DND-41 (cell line): ENCODE data around the gene TTYH2.

Source experiments
- ATAC-seq: fragments of 200-7000 bp; cut with Tn5 transposase; 3 replicates; pipeline ENCODE4 v1.9.1; 2021; ENCODE audit warnings: low read depth; ENCODE audit not compliant: insufficient read depth
- DNase-seq: peaks from one replicate; pipeline ENCODE4 v3.0.0-alpha.2; 2020
- H2AFZ ChIP-seq: 2 replicates; pipeline ENCODE4 v1.6.0; 2012; ENCODE audit warnings: low read depth, low read length
- H3K27ac ChIP-seq: 2 replicates; pipeline ENCODE4 v1.5.1; 2012; ENCODE audit warnings: low read length, inconsistent platforms
- H3K27me3 ChIP-seq: fragments of 200-600 bp; sonication (generic); 2 replicates; pipeline ENCODE4 v1.6.0; 2012; ENCODE audit warnings: low read length, mild to moderate bottlenecking, inconsistent platforms; ENCODE audit not compliant: insufficient read depth, poor library complexity
- H3K36me3 ChIP-seq: 2 replicates; pipeline ENCODE4 v1.5.1; 2012; ENCODE audit warnings: low read length, inconsistent platforms; ENCODE audit not compliant: insufficient read depth
- H3K4me1 ChIP-seq: 2 replicates; pipeline ENCODE4 v1.5.1; 2012; ENCODE audit warnings: mild to moderate bottlenecking, low read length; ENCODE audit not compliant: insufficient read depth
- H3K4me2 ChIP-seq: 2 replicates; pipeline ENCODE4 v1.6.0; 2012; ENCODE audit warnings: mild to moderate bottlenecking, moderate library complexity, low read length, inconsistent platforms; ENCODE audit not compliant: insufficient read depth
- H3K4me3 ChIP-seq, 2 experiments: fragments of 200-600 bp in 1 of 2; shearing (Covaris generic) in 1 of 2; 2 replicates each; pipeline ENCODE4 v1.5.1; 2012 to 2016; ENCODE audit warnings: inconsistent platforms in 2 of 2, low read length in 2 of 2, mild to moderate bottlenecking in 2 of 2, low read depth in 1 of 2, moderate library complexity in 1 of 2
- H3K79me2 ChIP-seq: 2 replicates; pipeline ENCODE4 v1.6.0; 2012; ENCODE audit warnings: low read length, inconsistent platforms; ENCODE audit not compliant: insufficient read depth
- H3K9ac ChIP-seq: 2 replicates; pipeline ENCODE4 v1.6.0; 2012; ENCODE audit warnings: low read depth, mild to moderate bottlenecking, inconsistent platforms, low read length, moderate library complexity
- H3K9me3 ChIP-seq: 2 replicates; pipeline ENCODE4 v1.5.1; 2012; ENCODE audit warnings: low read length, moderate library complexity, mild to moderate bottlenecking, inconsistent platforms; ENCODE audit not compliant: insufficient read depth, severe bottlenecking
- H4K20me1 ChIP-seq: 2 replicates; pipeline ENCODE4 v1.6.0; 2012; ENCODE audit warnings: low read length; ENCODE audit not compliant: insufficient read depth
- CTCF ChIP-seq: IDR thresholded peaks from 2 replicates; pipeline ENCODE4 v1.5.1; 2012; ENCODE audit warnings: borderline replicate concordance, low read length, moderate library complexity, mild to moderate bottlenecking; ENCODE audit not compliant: poor library complexity, severe bottlenecking; ENCODE audit errors: extremely low read depth
- EZH2 ChIP-seq: IDR thresholded peaks from 3 replicates; pipeline ENCODE4 v1.6.1; 2012; ENCODE audit warnings: borderline replicate concordance, low read depth, mild to moderate bottlenecking, moderate library complexity, low read length, inconsistent platforms; ENCODE audit not compliant: severe bottlenecking

TTYH2 gene

DNA sequence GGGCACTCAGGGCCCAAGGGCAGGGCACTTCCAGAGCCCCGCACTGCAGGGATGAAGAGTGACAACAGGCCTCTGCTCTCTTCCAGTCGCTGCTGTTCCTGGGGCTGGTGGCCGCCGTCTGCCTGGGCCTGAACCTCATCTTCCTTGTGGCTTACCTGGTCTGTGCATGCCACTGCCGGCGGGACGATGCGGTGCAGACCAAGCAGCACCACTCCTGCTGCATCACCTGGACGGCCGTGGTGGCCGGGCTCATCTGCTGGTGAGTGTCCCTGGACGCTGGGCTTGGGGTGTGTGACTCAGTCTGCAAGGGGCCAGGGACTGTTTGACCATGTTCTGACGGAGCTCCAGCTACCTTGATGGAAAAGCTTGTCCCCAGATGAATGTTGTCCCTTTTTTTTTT is 9.0 kb downstream of the TTYH2 start:
- no peak for ATAC-seq
- DNase-seq, result no peak

GRCh38 chr17:74223901-74224300 is 10.5 kb downstream of the TTYH2 start:
- no peak for ATAC-seq

More for the DNA sequence above, 9.0 kb downstream of the TTYH2 start:
- peaks cover 3% of the 10 kb centered on the region; the same call in 1 of the 2 replicates for H4K20me1 ChIP-seq
- no peak overlapping the region for H3K9ac ChIP-seq
- H3K27ac ChIP-seq, result no peak overlapping the region
- no peaks in the 10 kb centered on the region for H3K79me2 ChIP-seq
- no peaks in the 10 kb centered on the region for H3K4me1 ChIP-seq
- H3K27me3 ChIP-seq, result no peaks in the 10 kb centered on the region
- no peak for TF ChIP-seq CTCF
- no peak for TF ChIP-seq EZH2
- H3K4me2 ChIP-seq, result no peak overlapping the region
- no peak overlapping the region for H3K4me3 ChIP-seq
- no peaks in the 10 kb centered on the region for H3K36me3 ChIP-seq
- no peak overlapping the region for H2AFZ ChIP-seq
- no peaks in the 10 kb centered on the region for H3K9me3 ChIP-seq

DNA sequence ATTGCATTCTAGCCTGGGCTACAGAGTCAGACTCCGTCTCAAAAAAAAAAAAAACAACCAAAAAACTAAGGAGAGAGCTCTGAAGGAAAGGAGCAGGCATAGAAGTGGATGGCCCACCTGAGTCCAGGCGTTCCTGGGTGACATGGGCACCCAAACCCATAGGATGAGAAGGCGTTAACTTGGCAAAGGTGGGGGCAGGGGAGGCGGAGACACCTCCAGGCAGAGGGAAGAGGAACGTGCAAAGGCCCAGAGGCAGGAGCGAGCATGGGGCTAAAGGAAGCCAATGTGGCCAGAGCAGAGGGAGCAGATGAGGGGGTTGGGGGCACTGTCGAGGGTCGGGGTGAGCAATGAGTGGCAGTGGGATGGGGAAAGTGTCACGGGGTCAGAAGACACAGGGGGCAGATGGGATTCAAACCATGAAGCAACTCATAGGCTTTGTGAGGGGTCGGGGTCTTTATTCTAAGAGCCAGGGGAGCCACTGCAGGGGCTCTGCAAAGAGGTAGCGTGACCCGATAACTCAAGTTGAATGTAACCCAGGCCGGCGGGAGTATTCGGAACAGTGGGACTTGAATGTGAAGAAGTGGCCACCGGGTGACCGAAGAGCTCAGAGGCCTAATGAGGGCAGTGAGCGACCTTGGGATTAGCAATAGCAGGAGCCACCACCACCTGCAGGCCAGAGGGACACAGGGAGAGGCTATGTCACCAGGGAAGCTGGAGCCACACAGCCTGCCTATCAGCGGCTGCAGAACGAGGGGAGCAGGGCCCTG is 11.8 kb downstream of the TTYH2 start:
- Histone ChIP-seq H4K20me1 (peaks cover 3% of the 10 kb centered on the region; the same call in 1 of the 2 replicates), H3K9me3 (no peaks in the 10 kb centered on the region), H3K36me3 (no peaks in the 10 kb centered on the region), H3K9ac (no peak overlapping the region), H3K27ac (no peak overlapping the region), H3K4me1 (no peaks in the 10 kb centered on the region), H3K4me3 (no peak overlapping the region), H3K4me2 (no peak overlapping the region), H2AFZ (no peak overlapping the region), H3K27me3 (no peaks in the 10 kb centered on the region), H3K79me2 (no peaks in the 10 kb centered on the region)
- DNase-seq (no peak), ATAC-seq (no peak)
- TF ChIP-seq EZH2 (no peak), CTCF (no peak)

More at GRCh38 chr17:74223901-74224300, 10.5 kb downstream of the TTYH2 start:
- H3K79me2 ChIP-seq, result no peaks in the 10 kb centered on the region
- no peak overlapping the region for H2AFZ ChIP-seq
- H3K9me3 ChIP-seq, result no peaks in the 10 kb centered on the region
- H3K4me1 ChIP-seq, result no peaks in the 10 kb centered on the region
- H3K27ac ChIP-seq, result no peak overlapping the region
- DNase-seq, result no peak
- H3K27me3 ChIP-seq, result no peaks in the 10 kb centered on the region
- H4K20me1 ChIP-seq, result peaks cover 3% of the 10 kb centered on the region; the same call in 1 of the 2 replicates
- TF ChIP-seq CTCF (no peak), EZH2 (no peak)
- H3K36me3 ChIP-seq, result no peaks in the 10 kb centered on the region
- H3K4me3 ChIP-seq, result no peak overlapping the region
- no peak overlapping the region for H3K9ac ChIP-seq
- no peak overlapping the region for H3K4me2 ChIP-seq

DNA sequence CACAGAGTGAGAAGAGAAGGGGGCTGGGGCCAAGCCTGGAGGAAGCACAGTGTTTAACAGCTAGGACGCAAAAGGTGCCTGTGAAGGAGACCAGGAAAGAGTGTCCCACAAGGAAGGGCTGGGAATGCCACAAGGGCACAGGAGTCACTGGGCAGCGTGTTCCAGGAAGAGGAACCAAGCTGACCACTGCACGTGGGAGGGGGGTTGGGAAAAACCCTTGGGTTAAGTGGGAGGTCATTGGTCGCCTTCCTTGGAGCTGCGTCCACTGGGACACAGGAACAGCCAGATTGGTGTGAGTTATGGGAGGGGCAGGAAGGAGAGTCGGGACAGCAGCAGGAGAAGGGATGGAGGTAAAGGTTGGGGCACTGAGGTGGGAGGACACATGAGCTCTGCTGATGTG is 12.9 kb downstream of the TTYH2 start:
- H2AFZ ChIP-seq, result no peak overlapping the region
- H3K79me2 ChIP-seq, result no peaks in the 10 kb centered on the region
- no peaks in the 10 kb centered on the region for H3K36me3 ChIP-seq
- H3K9ac ChIP-seq, result no peak overlapping the region
- no peaks in the 10 kb centered on the region for H3K4me1 ChIP-seq
- TF ChIP-seq CTCF (no peak), EZH2 (no peak)
- DNase-seq, result no peak
- no peaks in the 10 kb centered on the region for H3K27me3 ChIP-seq
- peaks cover 3% of the 10 kb centered on the region; the same call in 1 of the 2 replicates for H4K20me1 ChIP-seq
- H3K27ac ChIP-seq, result no peak overlapping the region
- no peak for ATAC-seq
- no peak overlapping the region for H3K4me3 ChIP-seq
- H3K9me3 ChIP-seq, result no peaks in the 10 kb centered on the region
- H3K4me2 ChIP-seq, result no peak overlapping the region
